SK-N-MC (cell line): ENCODE results near the gene CHM.

Experiments
- DNase-seq: peaks from one replicate; pipeline ENCODE4 v3.0.0-alpha.2; 2011; ENCODE audit warnings: low read depth, low spot score
- H3K27ac ChIP-seq: fragments of 200-600 bp; sonication (generic); 2 replicates; pipeline ENCODE4 v1.5.1; 2016; ENCODE audit warnings: mixed run types
- H3K36me3 ChIP-seq: fragments of 200-600 bp; sonication (generic); 2 replicates; pipeline ENCODE4 v1.6.1; 2017; ENCODE audit warnings: antibody characterized with exemption, low read length, mixed read lengths; ENCODE audit not compliant: insufficient read depth
- H3K4me3 ChIP-seq: fragments of 200-600 bp; sonication (generic); 2 replicates; pipeline ENCODE4 v1.5.1; 2016
- H3K9ac ChIP-seq: fragments of 200-600 bp; sonication (generic); 2 replicates; pipeline ENCODE4 v1.8.0; 2017; ENCODE audit warnings: mixed run types, mixed read lengths; ENCODE audit not compliant: insufficient read length
- H3K9me3 ChIP-seq: fragments of 200-600 bp; sonication (generic); 2 replicates; pipeline ENCODE4 v1.6.1; 2017; ENCODE audit warnings: low read depth, mild to moderate bottlenecking, antibody characterized with exemption, low read length, moderate library complexity, mixed read lengths
- EZH2 ChIP-seq: fragments of 200-600 bp; sonication (generic); IDR thresholded peaks from one replicate; pipeline ENCODE4 v1.6.1; 2017; ENCODE audit warnings: antibody characterized with exemption
- FOXP2 ChIP-seq: optimal IDR thresholded peaks from 2 replicates; pipeline ENCODE3; 2011; ENCODE audit warnings: mild to moderate bottlenecking, moderate library complexity; ENCODE audit not compliant: insufficient read depth; ENCODE audit errors: extremely low read length, control extremely low read depth
- POLR2AphosphoS5 ChIP-seq: IDR thresholded peaks from 2 replicates; pipeline ENCODE4 v1.6.1; 2012; ENCODE audit warnings: mild to moderate bottlenecking, low read depth, low read length, borderline replicate concordance

The CHM gene

GRCh38 chrX:85903692-85904471 is 143.5 kb downstream of the CHM start:
- Histone ChIP-seq H3K9ac (no peak overlapping the region), H3K36me3 (no peaks in the 10 kb centered on the region), H3K9me3 (no peaks in the 10 kb centered on the region), H3K27ac (no peak overlapping the region), H3K4me3 (no peak overlapping the region)
- TF ChIP-seq EZH2, result no peak
- no peak for TF ChIP-seq FOXP2
- TF ChIP-seq POLR2AphosphoS5, result no peak
- no peak for DNase-seq

GRCh38 chrX:85897362-85898126 is 149.8 kb downstream of the CHM start:
- no peaks in the 10 kb centered on the region for H3K9me3 ChIP-seq
- H3K4me3 ChIP-seq, result no peak overlapping the region
- no peak overlapping the region for H3K9ac ChIP-seq
- TF ChIP-seq FOXP2, result no peak
- no peak for TF ChIP-seq EZH2
- DNase-seq, result no peak
- no peak overlapping the region for H3K27ac ChIP-seq
- peaks cover 16% of the 10 kb centered on the region; the same call in 1 of the 2 replicates for H3K36me3 ChIP-seq

- Histone ChIP-seq H3K27ac (no peak overlapping the region), H3K9ac (no peak overlapping the region), H3K9me3 (no peaks in the 10 kb centered on the region), H3K4me3 (no peak overlapping the region), H3K36me3 (no peaks in the 10 kb centered on the region)
- no peak for DNase-seq
- TF ChIP-seq FOXP2, result no peak
- TF ChIP-seq EZH2, result no peak
- no peak for TF ChIP-seq POLR2AphosphoS5
These were observed 164.8 kb downstream of the CHM start for GRCh38 chrX:85882601-85883000.

- Histone ChIP-seq H3K36me3 (peaks cover 22% of the 10 kb centered on the region; the same call in 1 of the 2 replicates), H3K9me3 (no peaks in the 10 kb centered on the region), H3K27ac (no peak overlapping the region), H3K9ac (no peak overlapping the region), H3K4me3 (no peak overlapping the region)
- no peak for DNase-seq
- TF ChIP-seq EZH2, result no peak
- no peak for TF ChIP-seq POLR2AphosphoS5
- no peak for TF ChIP-seq FOXP2
These were observed 176.8 kb downstream of the CHM start for GRCh38 chrX:85870585-85870984.

GRCh38 chrX:85865324-85865723 is 182.0 kb downstream of the CHM start:
- H3K36me3 ChIP-seq, result peaks cover 36% of the 10 kb centered on the region
- H3K9me3 ChIP-seq, result no peaks in the 10 kb centered on the region
- no peak overlapping the region for H3K4me3 ChIP-seq
- H3K27ac ChIP-seq, result no peak overlapping the region
- no peak for DNase-seq
- TF ChIP-seq POLR2AphosphoS5, result no peak
- no peak for TF ChIP-seq EZH2
- TF ChIP-seq FOXP2, result no peak
- no peak overlapping the region for H3K9ac ChIP-seq

GRCh38 chrX:85859426-85859825 is 187.9 kb downstream of the CHM start:
- Histone ChIP-seq H3K9ac (no peak overlapping the region), H3K4me3 (no peak overlapping the region), H3K9me3 (no peaks in the 10 kb centered on the region), H3K27ac (no peak overlapping the region), H3K36me3 (peaks cover 8% of the 10 kb centered on the region)
- no peak for TF ChIP-seq EZH2
- TF ChIP-seq FOXP2, result no peak
- TF ChIP-seq POLR2AphosphoS5, result no peak
- no peak for DNase-seq

- H3K9me3 ChIP-seq, result no peaks in the 10 kb centered on the region
- TF ChIP-seq FOXP2 (no peak), EZH2 (no peak), POLR2AphosphoS5 (no peak)
- no peak overlapping the region for H3K4me3 ChIP-seq
- H3K27ac ChIP-seq, result no peak overlapping the region
- no peak for DNase-seq
- no peak overlapping the region for H3K9ac ChIP-seq
- H3K36me3 ChIP-seq, result no peaks in the 10 kb centered on the region
These were observed 195.9 kb downstream of the CHM start for GRCh38 chrX:85851418-85851817.

- no peak overlapping the region for H3K27ac ChIP-seq
- no peak for DNase-seq
- no peak overlapping the region for H3K9ac ChIP-seq
- no peaks in the 10 kb centered on the region for H3K36me3 ChIP-seq
- H3K4me3 ChIP-seq, result no peak overlapping the region
- TF ChIP-seq POLR2AphosphoS5, result no peak
- no peak for TF ChIP-seq EZH2
- TF ChIP-seq FOXP2, result no peak
- H3K9me3 ChIP-seq, result no peaks in the 10 kb centered on the region
These were observed 210.5 kb downstream of the CHM start for GRCh38 chrX:85836868-85837267.
